Activated T-cell treated with anti-CD3 and anti-CD28 coated beads, Interleukin-2, amount 50 U/mL, for 1 hour (primary cell): ENCODE data around the gene RNF34.
"Not testable (repeated sequence)": the region's sequence is repeated elsewhere in the genome, so short reads cannot be mapped to it uniquely, and the experiment has no call there.

ENCODE experiments used
- DNase-seq: peaks from one replicate; pipeline ENCODE4 v3.0.0-alpha.2; 2020

The RNF34 gene, protein sequence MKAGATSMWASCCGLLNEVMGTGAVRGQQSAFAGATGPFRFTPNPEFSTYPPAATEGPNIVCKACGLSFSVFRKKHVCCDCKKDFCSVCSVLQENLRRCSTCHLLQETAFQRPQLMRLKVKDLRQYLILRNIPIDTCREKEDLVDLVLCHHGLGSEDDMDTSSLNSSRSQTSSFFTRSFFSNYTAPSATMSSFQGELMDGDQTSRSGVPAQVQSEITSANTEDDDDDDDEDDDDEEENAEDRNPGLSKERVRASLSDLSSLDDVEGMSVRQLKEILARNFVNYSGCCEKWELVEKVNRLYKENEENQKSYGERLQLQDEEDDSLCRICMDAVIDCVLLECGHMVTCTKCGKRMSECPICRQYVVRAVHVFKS

DNA sequence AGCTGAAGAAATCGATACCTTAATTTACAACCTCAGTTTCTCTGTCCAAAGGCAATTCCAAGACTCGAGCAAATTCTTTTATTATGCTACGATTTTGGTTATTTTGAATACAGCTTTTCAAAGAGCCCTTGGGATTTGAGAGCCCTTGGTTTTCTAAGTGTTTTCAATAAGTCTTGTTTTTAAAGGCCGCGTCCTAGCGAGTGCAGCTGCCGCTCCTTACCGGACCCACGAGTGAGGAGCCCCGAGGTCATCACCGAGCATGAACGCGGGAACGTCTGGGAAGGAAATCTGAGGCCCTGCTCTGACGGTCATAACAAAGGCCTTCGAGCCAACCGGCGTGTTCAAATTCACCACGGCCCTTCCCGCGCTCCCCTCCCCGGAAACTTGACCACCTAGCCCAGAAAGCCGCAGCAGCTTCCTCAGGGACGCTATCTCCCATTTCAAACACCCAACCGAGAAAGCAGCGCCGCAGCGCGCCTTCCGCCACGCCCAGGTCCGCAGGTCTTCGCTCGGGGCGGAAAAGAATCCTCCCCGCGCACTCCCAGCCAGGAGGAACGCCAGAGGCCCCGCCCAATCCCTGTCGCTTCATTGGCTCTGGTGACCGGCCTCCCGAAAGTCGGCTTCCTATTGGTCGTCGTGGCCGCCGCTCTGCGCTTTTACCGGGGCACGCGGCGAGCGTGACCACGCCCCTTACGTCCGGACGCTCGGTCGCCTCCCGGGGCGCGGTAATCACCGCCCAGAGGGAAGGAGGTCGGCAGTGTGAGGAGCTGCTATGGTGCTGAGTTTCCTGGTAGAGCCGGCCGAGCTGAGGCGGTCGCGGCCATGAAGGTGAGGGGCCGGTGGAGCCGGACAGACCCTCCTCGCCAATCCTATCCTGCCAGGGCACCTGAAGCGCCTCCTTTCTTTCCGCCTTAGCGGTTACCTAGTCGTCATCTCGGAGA, at the start of gene RNF34:
Gene RNF34 (plus strand): TSS at position 728 of the 941 bp plus-strand sequence. CDS start 95 bp downstream, at position 823.
- DNase-seq, result peak; percentile 96

DNA sequence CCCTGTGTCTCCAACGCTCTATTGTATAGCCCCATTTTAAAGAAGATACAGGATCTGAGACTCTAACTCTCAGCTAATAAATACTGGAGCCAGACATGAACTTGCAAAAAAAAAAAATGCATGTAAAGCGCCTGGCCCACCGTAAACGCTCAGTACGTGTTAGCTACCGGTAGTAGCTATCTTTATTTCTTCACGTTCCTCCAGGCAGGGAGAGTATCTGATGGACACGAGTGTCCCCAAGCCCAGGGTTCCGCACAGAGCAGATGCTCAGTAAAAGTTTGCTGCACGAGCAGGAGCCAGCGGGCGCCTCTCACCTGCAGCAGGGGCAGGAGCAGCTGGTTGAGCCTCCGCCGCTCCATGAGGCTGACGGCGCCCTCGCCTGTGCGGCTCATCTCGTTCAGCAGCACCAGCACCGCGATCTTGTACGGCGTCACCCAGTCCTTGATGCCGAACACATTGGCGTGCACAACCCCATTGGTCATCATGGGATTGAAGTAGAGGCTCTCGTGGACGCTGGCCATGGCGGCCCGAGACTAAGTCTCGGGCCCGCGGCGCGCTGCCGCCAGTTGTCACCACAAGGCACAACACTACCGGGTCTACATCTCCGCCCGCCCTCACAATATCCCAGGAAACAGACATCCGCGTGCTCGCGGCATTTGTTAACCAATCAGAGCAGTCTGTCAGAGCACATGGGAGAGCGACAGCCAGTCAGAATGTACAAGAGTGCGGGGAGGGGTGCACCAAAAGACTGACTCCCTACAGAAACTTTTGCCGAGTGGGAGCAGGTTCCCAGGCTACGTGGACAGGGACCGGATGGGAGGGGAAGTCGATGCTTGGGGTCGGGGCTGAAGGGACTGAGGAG, 47.9 kb upstream of the RNF34 start, which contains the start of gene ANAPC5:
Gene ANAPC5 (minus strand): TSS at position 592 of the 862 bp plus-strand sequence. CDS start 71 bp downstream, at position 521.
- peak; percentile 85 for DNase-seq

DNA sequence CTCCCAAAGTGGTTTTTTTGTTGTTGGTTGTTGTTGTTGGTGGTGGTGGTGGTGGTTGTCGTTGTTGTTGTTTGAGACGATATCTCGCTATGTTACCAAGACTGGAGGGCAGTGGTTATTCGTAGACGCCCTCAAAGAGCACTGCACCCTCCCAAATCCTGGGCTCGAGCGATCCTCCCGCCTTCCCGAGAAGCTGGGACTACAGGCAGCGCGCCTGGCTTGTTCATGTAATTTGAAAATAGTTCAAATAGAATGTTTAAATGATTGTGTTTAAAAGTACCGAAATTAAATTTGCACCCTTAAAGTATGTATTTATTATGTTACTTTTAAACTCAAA, 47.3 kb upstream of the RNF34 start:
- no peak for DNase-seq

DNA sequence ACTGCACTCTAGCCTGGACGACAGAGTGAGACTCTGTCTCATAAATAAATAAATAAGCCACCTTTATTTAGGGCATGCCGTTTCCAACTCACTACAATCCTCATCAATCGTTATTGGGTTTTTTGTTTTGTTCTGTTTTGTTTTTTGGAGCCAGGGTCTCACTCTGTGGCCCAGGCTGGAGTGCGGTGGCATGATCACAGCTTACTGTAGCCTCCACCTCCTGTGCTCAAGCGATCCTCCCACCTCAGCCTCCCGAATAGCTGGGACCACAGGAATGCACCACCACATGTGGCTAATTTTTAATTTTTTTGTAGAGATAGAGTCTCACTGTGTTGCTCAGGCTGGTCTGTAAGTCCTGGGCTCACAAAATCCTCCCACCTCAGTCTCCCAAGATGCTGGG, 44.1 kb upstream of the RNF34 start:
- DNase-seq, result no peak

DNA sequence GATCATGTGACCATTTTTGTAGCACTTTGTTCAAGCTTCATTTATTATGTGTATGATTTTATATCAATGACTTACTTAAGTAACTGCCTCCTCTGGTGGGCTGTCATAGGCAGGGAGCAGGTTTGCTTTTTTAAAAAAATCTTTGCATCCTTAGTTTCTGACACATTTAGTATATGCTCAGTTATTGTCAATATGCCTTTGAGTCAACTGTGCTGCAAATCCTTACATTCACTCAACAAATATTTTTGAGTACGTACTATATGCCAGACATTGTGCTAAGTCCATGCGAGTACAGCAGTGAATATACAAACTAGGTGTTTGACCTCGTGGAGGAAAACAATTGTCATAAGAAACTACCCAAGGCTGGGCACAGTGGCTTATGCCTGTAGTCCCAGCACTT, 43.3 kb upstream of the RNF34 start:
- DNase-seq, result no peak

DNA sequence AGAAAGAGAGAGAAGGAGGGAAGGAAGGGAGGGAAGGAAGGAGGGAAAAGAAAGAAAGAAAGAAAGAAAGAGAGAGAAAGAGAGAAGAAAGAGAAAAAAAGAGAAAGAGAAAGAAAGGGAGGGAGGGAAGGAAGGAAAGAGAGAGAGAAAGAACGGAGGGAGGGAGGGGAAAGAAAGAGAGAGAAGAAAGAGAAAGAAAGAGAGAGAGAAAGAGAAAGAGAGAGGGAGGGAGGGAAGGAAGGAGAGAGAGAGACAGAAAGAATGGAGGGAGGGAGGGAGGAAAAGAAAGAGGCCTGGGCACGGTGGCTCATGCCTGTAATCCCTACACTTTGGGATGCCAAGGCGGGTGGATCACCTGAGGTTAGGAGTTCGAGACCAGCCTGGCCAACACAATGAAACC, 42.6 kb upstream of the RNF34 start:
- DNase-seq, result no peak

DNA sequence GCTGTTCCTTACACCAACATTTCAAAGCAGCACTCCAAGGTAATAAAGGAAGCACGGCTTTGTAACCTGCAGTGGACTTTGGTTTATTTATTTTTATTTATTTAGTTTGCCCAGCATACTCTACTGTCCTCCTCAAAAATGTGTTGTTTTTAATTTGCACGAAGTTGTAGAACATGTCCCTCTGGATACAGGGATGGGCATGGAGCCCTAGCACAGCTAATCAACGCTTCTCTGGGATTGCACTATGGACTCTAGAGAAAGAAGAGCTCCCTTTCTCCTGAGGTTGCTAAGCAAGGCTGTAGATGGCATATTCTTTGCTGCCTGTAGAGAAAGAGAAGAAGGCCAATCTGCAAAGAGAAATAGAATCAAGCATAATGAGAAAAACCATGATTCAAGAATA, 41.8 kb upstream of the RNF34 start:
- DNase-seq, result no peak

DNA sequence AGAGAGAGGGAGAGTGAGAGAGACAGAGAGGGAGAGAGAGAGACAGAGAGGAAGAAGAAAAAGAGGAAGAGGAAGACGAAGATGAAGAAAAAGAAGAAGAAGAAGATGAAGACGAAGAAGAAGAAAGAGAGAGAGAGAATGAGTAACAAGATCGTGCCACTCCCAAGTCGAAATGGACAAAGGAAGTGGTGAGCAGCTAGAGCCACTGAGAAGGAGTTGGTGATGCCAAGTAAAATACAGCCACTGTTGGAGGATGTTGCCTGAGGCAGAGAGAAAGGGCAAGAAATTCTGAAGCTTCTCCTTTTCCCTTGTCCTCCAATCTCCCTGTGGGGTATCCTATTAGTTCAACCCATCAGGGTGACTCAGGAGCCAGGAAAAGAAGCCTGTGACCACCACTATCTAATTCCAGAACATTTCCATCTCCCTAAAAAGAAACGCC, 35.2 kb upstream of the RNF34 start:
- no peak for DNase-seq

DNA sequence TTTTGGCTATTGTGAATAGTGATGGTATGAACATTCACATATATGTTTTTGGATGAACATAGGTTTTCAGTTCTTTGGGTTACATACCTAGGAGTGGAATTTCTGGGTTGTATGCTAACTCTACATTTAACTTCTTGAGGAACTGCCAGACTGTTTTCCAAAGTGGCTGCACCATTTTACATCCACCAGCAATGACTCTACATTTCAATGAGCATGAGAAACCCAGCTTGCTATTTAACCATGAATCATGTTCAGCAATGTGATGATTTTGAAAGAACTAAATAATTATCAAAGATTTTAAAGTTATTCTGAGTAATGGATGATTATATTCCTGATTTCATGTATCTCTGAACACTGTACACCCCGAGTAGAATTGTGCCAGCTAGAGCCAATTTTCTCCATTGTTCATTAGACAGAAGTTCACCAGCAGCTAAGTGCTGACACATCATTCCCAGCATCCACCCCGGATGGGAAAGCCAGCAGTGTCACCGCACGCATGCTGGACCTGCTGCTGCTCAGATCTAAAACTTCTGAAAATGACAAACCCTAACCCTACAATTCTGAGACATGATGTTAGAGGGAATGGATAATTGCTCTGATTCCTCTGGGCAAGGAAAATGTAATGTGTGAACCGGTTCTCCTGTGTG, 34.4 kb upstream of the RNF34 start:
- DNase-seq, result no peak

DNA sequence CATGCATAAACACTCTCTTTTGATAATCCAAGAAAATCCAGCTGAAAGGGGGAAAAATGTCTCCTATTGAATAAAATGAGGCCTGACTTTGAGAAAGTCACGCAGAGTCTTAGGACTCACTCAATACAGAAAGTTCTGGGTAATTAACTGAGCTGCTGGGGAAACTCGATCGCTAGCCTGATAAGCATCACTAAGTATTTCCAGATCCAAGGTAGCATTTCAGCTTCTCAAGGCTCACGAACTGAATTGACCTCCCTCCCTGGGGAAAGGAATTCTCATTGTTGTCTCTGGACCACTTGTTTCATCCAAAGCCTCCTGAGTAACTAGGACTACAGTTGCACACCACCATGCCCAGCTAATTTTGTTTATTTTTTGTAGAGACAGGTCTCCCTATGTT, 33.9 kb upstream of the RNF34 start:
- DNase-seq, result no peak

DNA sequence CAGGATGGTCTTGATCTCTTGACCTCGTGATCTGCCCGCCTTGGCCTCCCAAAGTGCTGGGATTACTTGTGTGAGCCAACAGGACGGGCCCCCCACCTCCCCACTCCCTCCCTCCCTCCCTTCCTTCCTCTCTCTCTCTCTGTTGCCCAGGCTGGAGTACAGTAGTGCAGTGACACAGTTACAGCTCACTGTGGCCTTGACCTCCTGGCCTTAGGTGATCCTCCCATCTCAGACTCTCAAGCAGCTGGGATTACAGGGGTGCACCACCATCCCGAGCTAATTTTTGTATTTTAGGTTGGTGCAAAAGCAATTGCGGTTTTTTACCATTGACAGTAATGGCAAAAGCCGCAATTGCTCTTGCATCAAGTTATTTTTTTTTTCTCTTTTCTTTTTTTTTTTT, 28.5 kb upstream of the RNF34 start:
- no peak for DNase-seq

DNA sequence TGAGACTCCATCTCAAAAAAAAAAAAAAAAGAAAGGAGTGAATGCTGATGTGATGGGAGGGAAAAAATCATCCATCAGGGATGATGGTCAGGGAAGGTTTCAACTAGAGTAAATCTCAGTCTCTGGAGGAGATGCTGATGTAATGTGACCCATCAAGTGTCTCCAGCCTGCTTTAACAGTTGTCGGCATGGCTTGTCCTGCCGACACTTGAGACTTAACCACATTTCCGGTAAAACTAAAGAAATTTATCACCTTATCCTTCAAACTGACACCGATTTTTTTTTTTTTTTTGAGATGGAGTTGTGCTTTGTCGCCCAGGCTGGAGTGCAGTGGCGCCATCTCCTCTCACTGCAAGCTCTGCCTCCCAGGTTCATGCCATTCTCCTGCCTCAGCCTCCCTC, 26.2 kb upstream of the RNF34 start:
- DNase-seq, result no peak

DNA sequence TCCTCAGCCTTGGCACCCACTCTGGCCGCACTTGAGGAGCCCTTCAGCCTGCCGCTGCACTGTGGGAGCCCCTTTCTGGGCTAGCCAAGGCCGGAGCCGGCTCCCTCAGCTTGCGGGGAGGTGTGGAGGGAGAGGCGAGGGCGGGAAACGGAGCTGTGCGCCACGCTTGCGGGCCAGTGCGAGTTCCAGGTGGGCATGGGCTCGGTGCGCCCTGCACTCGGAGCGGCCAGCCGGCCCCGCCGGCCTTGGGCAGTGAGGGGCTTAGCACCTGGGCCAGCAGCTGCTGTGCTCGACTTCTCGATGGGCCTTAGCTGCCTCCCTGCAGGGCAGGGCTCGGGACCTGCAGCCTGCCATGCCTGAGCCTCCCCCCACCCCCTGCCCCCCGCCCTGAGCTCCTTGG, 25.6 kb upstream of the RNF34 start:
- not testable (repeated sequence) for DNase-seq

DNA sequence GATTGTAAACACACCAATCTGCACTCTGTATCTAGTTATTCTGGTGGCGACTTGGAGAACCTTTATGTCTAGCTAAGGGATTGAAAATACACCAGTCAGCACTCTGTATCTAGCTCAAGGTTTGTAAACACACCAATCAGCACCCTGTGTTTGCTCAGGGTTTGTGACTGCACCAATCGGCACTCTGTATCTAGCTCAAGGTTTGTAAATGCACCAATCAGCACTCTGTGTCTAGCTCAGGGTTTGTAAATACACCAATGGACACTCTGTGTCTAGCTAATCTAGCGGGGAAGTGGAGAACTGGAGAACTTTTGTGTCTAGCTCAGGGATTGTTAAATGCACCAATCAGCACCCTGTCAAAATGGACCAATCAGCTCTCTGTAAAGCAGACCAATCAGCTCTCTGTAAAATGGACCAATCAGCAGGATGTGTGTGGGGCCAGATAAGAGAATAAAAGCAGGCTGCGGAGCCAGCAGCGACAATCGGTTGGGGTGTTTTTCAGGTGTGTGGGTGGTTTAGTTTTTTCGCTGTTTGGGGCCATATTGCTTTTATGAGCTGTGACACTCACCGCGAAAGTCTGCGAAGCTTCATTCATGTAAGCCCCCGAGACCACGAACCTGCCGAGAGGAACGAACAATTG, 24.9 kb upstream of the RNF34 start:
- DNase-seq, result not testable (repeated sequence)

DNA sequence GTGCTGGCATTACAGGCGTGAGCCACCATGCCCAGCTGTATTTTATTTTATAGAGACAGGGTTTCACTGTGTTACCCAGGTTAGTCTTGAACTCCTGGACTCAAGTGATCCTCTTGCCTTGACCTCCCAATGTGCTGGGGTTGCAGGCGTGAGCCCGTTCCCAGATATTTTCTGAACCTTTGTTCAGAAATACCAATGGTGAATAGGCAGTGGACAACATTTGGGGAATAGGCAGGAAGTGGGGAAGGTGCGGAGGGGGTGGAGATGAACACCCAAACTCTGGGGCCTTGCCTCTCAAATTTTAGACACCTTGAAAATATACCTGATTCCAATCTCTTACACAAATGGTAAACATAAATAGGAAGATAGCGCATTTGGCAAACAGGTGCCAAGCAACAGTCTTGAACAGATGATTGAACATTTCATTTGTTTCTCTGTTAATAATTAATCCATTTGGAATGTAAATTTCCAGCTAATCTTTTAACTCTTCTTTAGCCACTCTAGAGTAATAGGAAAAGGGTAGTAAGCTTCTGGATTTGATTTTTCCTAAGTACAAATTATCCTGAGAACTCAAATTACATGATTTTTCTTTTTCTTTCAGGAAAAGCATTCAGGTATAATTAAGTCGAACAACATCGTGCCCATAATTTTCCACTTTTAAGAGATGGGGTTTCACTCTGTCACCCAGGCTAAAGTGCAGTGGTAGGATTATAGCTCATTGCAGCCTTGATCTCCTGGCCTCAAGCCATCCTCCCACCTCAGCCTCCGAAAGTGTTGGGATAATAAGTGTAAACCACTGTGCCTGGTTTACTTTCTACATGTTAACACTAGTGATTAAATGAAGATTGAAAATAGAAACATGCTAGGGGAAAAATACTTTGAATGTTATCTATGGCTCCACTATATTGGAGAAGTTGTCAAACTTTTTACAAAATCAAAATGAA, 22.9 kb upstream of the RNF34 start:
- no peak for DNase-seq

DNA sequence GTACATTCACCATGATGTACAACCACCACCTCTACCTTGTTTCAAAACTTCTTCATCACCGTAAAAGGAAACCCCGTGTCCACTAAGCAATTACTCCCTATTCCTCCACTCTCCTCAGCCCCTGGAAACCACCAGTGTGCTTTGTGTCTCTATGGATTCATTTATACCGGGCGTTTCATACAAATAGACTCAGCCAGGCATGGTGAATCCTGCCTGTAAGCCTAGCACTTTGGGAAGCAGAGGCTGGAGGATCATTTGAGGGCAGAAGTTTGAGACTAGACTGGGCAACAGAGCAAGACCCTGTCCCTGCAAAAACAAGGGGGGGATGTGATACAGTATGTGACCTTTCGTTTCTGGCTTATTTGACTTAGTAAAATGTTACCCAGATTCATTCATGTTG, 21.2 kb upstream of the RNF34 start:
- no peak for DNase-seq

DNA sequence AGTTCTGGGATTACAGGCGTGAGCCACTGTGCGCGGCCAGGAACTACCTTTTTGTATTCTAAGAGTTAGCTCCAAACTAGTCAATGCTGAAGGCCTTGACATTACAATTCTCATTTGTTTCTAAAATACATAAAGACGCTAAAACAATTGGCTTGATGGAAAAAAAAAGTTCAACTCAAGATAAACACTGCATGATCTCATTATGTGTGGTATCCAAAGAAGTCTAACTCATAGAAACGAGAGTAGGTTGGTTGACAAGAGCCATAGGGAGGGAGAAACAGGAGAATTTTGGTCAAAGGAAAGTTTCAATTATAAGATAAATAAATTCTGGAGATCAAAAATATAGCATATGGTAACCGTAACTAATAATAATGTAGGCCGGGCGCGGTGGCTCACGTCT, 20.0 kb upstream of the RNF34 start:
- DNase-seq, result no peak

DNA sequence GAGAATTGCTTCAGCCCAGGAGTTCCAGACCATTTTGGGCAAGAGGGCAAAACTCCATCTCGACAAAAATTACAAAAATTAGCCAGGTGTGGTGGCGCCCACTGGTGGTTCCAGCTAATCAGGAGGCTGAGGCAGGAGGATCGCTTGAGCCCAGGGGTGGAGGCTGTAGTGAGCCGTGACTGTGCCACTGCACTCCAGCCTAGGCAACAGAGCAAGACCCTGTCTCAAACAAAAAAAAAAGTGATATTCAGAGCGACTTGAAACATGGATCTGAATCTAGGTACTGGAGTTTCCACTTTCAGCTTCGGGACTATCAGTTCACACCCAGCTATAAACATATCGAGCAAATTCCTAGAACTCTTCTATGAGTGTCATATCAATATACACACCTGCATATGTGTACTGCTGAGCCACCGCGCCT, 16.3 kb upstream of the RNF34 start:
- DNase-seq, result no peak

DNA sequence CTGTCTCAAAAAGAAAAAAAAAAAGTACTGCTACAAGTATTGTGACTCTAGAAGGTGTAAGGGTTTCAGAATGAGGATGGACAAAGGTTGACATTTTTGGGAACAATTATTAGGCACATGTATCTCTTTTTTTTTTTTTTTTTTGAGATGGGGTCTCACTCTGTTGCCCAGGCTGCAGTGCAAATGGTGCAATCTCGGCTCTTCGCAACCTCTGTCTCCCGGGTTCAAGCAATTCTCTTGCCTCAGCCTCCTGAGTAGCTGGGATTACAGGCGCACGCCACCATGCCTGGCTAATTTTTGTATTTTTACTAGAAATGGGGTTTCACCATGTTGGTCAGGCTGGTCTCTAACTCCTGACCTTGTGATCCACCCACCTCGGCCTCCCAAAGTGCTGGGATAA, 15.0 kb upstream of the RNF34 start:
- DNase-seq, result not testable (repeated sequence)

DNA sequence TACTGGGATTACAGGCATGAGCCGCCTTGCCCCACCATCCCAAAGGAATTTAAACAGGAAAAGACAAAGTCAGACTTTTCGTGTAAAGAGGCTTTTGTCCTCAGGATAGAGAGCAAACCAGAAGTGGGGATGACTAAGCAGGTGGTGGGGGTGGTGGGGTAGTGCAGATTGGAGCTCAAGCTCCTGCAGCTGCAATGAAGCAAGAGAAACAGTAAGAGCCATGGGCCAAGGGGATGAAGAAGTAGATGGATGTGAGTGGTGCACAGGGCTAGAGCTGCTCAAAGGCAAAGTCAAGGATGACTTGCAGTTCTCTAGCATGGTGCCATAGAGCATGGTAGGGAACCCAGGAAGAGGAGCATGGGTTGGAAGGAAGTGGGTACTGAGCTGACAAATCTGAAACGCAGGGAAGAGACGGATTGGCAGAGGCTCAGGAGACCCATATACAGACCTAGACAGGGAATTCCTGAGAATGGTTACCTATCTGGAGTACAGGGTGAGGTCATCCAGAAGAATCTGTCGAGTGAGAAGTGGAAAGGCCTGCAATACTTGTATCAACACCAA, 11.4 kb upstream of the RNF34 start:
- no peak for DNase-seq
